H1 (cell line): ENCODE results near the gene MRS2. TPM values are rescaled to one million over a fixed set of nuclear protein-coding genes. Genes with fewer than 3 reads are reported as not detected.
"Not testable (repeated sequence)": the region's sequence is repeated elsewhere in the genome, so short reads cannot be mapped to it uniquely, and the experiment has no call there.

ENCODE experiments used
- CTCF ChIA-PET: fragments of 300-600 bp; sonication (Branson Sonifier 250); formaldehyde crosslinking; loops from one replicate; lab custom pipeline; 2021; ENCODE audit not compliant: partially characterized antibody; lab: Charles Lee
- POLR2A ChIA-PET: fragments of 300-600 bp; sonication (Branson Sonifier 250); formaldehyde crosslinking; loops from one replicate; lab custom pipeline; 2021; ENCODE audit warnings: inconsistent platforms; ENCODE audit not compliant: partially characterized antibody; lab: Charles Lee
- DNase-seq, 2 experiments: peaks; one replicate each; pipeline versions ENCODE4 v3.0.0 to v3.0.0-alpha.2; 2010 to 2022; ENCODE audit warnings: low spot score in 2 of 2, low read depth in 1 of 2, mixed read lengths in 1 of 2
- FAIRE-seq: peaks from 2 replicates; lab custom pipeline; 2011; peaks lifted over from hg19 to GRCh38; lab: Jason Lieb, UNC
- H2AFZ ChIP-seq: 2 replicates; pipeline ENCODE4 v1.8.1; 2012; ENCODE audit warnings: low read length, inconsistent platforms
- H2AK5ac ChIP-seq: 2 replicates; pipeline ENCODE4 v1.6.1; 2013; ENCODE audit warnings: low read depth, low read length
- H2BK120ac ChIP-seq: replicated peaks from 2 replicates; pipeline ENCODE3; 2013; ENCODE audit warnings: low read depth, low read length, inconsistent platforms
- H2BK12ac ChIP-seq: 2 replicates; pipeline ENCODE4 v1.6.1; 2013; ENCODE audit warnings: low read depth, low read length
- H2BK15ac ChIP-seq: 2 replicates; pipeline ENCODE4 v1.6.1; 2013; ENCODE audit warnings: low read length
- H2BK20ac ChIP-seq: 2 replicates; pipeline ENCODE4 v1.6.1; 2013; ENCODE audit warnings: low read length
- H2BK5ac ChIP-seq: 2 replicates; pipeline ENCODE4 v1.6.1; 2013; ENCODE audit warnings: low read depth, low read length
- H3K14ac ChIP-seq: 2 replicates; pipeline ENCODE4 v1.6.1; 2013; ENCODE audit warnings: inconsistent platforms; ENCODE audit not compliant: insufficient read length
- H3K18ac ChIP-seq: 2 replicates; pipeline ENCODE4 v1.6.1; 2013; ENCODE audit warnings: low read length; ENCODE audit errors: extremely low read depth
- H3K23ac ChIP-seq: 2 replicates; pipeline ENCODE4 v1.6.1; 2013; ENCODE audit warnings: inconsistent platforms; ENCODE audit not compliant: insufficient read length
- H3K23me2 ChIP-seq: 2 replicates; pipeline ENCODE4 v1.6.1; 2013; ENCODE audit warnings: low read depth, low read length
- H3K27ac ChIP-seq: 2 replicates; pipeline ENCODE4 v1.6.1; 2011; ENCODE audit warnings: low read depth, low read length, inconsistent platforms
- H3K27me3 ChIP-seq, 4 experiments: replicated peaks in 1 of 4; 1 replicate in 1 of 4; 2 replicates in 3 of 4; pipeline versions ENCODE4 v1.6.1 to v1.8.1; 2011 to 2013; ENCODE audit warnings: low read length in 3 of 4, mild to moderate bottlenecking in 3 of 4, inconsistent platforms in 2 of 4, mixed read lengths in 2 of 4, moderate library complexity in 1 of 4; ENCODE audit not compliant: control insufficient read depth in 3 of 4, insufficient read depth in 3 of 4; ENCODE audit errors: extremely low read depth in 1 of 4
- H3K36me3 ChIP-seq, 4 experiments: 2 replicates each; pipeline versions ENCODE4 v1.6.1 to v1.8.1; 2011 to 2013; ENCODE audit warnings: mild to moderate bottlenecking in 4 of 4, low read length in 3 of 4, moderate library complexity in 2 of 4, control low read depth in 1 of 4, inconsistent platforms in 1 of 4; ENCODE audit not compliant: insufficient read depth in 4 of 4, control insufficient read depth in 2 of 4
- H3K4ac ChIP-seq: replicated peaks from 2 replicates; pipeline ENCODE3; 2013; ENCODE audit warnings: low read length, low read depth, mixed read lengths, inconsistent platforms; ENCODE audit not compliant: insufficient read length
- H3K4me1 ChIP-seq, 4 experiments: replicated peaks in 1 of 4; 1 replicate in 1 of 4; 2 replicates in 3 of 4; pipeline versions ENCODE4 v1.6.1 to v1.8.1; 2011 to 2013; ENCODE audit warnings: low read length in 3 of 4, inconsistent platforms in 2 of 4, mixed read lengths in 1 of 4; ENCODE audit not compliant: insufficient read depth in 4 of 4, control insufficient read depth in 3 of 4
- H3K4me2 ChIP-seq, 2 experiments: 2 replicates each; pipeline versions ENCODE4 v1.6.1 to v1.8.1; 2011 to 2013; ENCODE audit warnings: low read depth in 2 of 2, low read length in 2 of 2, control low read depth in 1 of 2, inconsistent platforms in 1 of 2, mild to moderate bottlenecking in 1 of 2; ENCODE audit not compliant: insufficient read depth in 1 of 2
- H3K4me3 ChIP-seq, 4 experiments: fragments of 200-600, 300-600 bp in 1 of 4; sonication (generic), shearing (Covaris generic), sonication (Bioruptor Twin) in 1 of 4; 2 replicates each; pipeline versions ENCODE4 v1.5.1 to v1.8.1; 2011 to 2016; ENCODE audit warnings: low read length in 4 of 4, low read depth in 3 of 4, control low read depth in 2 of 4, inconsistent platforms in 2 of 4, mild to moderate bottlenecking in 2 of 4, mixed read lengths in 1 of 4, moderate library complexity in 1 of 4; ENCODE audit not compliant: insufficient read depth in 2 of 4; ENCODE audit errors: extremely low read depth in 1 of 4
- H3K56ac ChIP-seq: replicated peaks from 2 replicates; pipeline ENCODE3; 2013; ENCODE audit warnings: low read depth, mild to moderate bottlenecking, mixed read lengths, low read length, inconsistent platforms; ENCODE audit not compliant: insufficient read length
- H3K79me1 ChIP-seq: 2 replicates; pipeline ENCODE4 v1.6.1; 2013; ENCODE audit warnings: low read depth, low read length, control low read depth
- H3K79me2 ChIP-seq, 2 experiments: 2 replicates each; pipeline versions ENCODE4 v1.6.1 to v1.8.1; 2012 to 2013; ENCODE audit warnings: low read length in 2 of 2, mild to moderate bottlenecking in 2 of 2, inconsistent platforms in 1 of 2; ENCODE audit not compliant: insufficient read depth in 2 of 2, control insufficient read depth in 1 of 2
- H3K9ac ChIP-seq, 4 experiments: replicated peaks in 1 of 4; 1 replicate in 1 of 4; 2 replicates in 3 of 4; pipeline versions ENCODE4 v1.6.1 to v1.8.1; 2011 to 2013; ENCODE audit warnings: low read depth in 3 of 4, low read length in 3 of 4, control low read depth in 2 of 4, mild to moderate bottlenecking in 2 of 4, moderate library complexity in 2 of 4, inconsistent platforms in 1 of 4; ENCODE audit errors: extremely low read depth in 1 of 4
- H3K9me3 ChIP-seq, 2 experiments: 2 replicates each; pipeline versions ENCODE4 v1.6.1 to v1.8.1; 2012 to 2013; ENCODE audit warnings: mild to moderate bottlenecking in 2 of 2, moderate library complexity in 2 of 2, control low read depth in 1 of 2, inconsistent platforms in 1 of 2, low read depth in 1 of 2, low read length in 1 of 2, mixed read lengths in 1 of 2; ENCODE audit not compliant: insufficient read depth in 2 of 2
- H4K20me1 ChIP-seq, 2 experiments: replicated peaks in 1 of 2; 2 replicates each; pipeline versions ENCODE3 to v1.8.1; 2011 to 2013; ENCODE audit warnings: inconsistent platforms in 2 of 2, low read length in 2 of 2, mild to moderate bottlenecking in 1 of 2; ENCODE audit not compliant: insufficient read depth in 2 of 2, control insufficient read depth in 1 of 2
- H4K5ac ChIP-seq: 2 replicates; pipeline ENCODE4 v1.6.1; 2013; ENCODE audit warnings: low read length, low read depth, mixed read lengths, inconsistent platforms; ENCODE audit not compliant: insufficient read length
- H4K8ac ChIP-seq: 2 replicates; pipeline ENCODE4 v1.8.0; 2013; ENCODE audit warnings: mild to moderate bottlenecking, moderate library complexity, low read length, inconsistent platforms; ENCODE audit not compliant: insufficient read depth; ENCODE audit errors: extremely low read depth
- H4K91ac ChIP-seq: replicated peaks from 2 replicates; pipeline ENCODE3; 2013; ENCODE audit warnings: low read length, mixed read lengths, inconsistent platforms; ENCODE audit not compliant: insufficient read length
- WGBS, 2 experiments: shearing (Covaris generic) in 1 of 2; methylation state at CpG; one replicate each; pipeline versions ENCODE4 v1.1.6 to v1.1.7; 2013 to 2015; ENCODE audit warnings: low lambda C conversion rate in 2 of 2, mixed read lengths in 2 of 2, inconsistent platforms in 1 of 2, low coverage in 1 of 2, missing lambda C conversion rate in 1 of 2; ENCODE audit not compliant: insufficient replicate concordance in 2 of 2, insufficient coverage in 1 of 2, insufficient read length in 1 of 2; ENCODE audit errors: extremely low coverage in 1 of 2, missing lambda C conversion rate in 1 of 2; 5-methylcytosine and 5-hydroxymethylcytosine counted together
- polyA plus RNA-seq, 7 experiments: library from polyadenylated mRNA; depleted of rRNA in 3 of 7; stranded (reverse) in 5 of 7; unstranded in 2 of 7; fragments of >200 nt in 5 of 7; fragments of 200-250 nt in 2 of 7; gene quantifications; 1 replicate in 5 of 7; 2 replicates in 1 of 7; 4 replicates in 1 of 7; pipeline versions ENCODE4 v1.2.1 to v1.2.3, GENCODE V29; 2011 to 2013; ENCODE audit warnings: missing spikeins in 2 of 7, mixed read lengths in 2 of 7
- total RNA-seq: library from RNA; stranded (reverse); fragmentation: NEBNext Ultra II Directional; extraction: Animal tissue kit (Norgen Biotek cat#: 25700); gene quantifications from 2 replicates; pipeline ENCODE4 v1.2.1, GENCODE V29; 2021

The MRS2 gene
- total and polyA plus RNA-seq, 2 of the 8 experiments (the other 6 are each of a cell fraction or from before 2014, with no cell fraction given), result 51.2 to 67.5 TPM

DNA sequence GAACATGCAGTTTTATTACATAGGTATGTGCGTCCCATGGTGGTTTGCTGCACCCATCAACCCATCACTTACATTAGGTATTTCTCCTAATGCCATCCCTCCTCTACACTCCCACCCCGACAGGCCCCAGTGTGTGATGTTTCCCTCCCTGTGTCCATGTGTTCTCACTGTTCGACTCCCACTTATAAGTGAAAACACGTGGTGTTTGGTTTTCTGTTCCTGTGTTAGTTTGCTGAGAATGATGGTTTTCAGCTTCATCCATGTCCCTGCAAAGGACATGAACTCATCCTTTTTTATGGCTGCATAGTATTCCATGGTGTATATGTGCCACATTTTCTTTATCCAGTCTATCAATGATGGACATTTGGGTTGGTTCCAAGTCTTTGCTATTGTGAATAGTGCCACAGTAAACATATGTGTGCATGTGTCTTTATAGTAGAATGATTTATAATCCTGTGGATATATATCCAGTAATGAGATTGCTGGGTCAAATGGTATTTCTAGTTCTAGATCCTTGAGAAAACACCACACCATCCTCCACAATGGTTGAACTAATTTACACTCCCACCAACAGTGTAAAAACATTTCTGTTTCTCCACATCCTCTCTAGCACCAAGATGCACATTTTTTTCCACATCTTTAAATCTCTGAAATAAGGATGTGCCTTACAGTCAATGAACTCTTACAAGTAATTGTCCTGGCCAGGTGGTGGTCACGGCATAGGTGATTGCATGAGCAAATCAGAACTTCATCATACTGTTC lies 18.2 kb upstream of the MRS2 start:
- H3K9ac ChIP-seq, H3K79me1 ChIP-seq, H2AK5ac ChIP-seq, H3K4ac ChIP-seq, H3K79me2 ChIP-seq, H4K20me1 ChIP-seq, DNase-seq, H4K91ac ChIP-seq, H3K27me3 ChIP-seq, FAIRE-seq, H3K18ac ChIP-seq, H4K8ac ChIP-seq, H3K23ac ChIP-seq, H4K5ac ChIP-seq, CTCF ChIA-PET, POLR2A ChIA-PET, H3K4me3 ChIP-seq, H2BK12ac ChIP-seq, H3K36me3 ChIP-seq, H2BK5ac ChIP-seq, H2AFZ ChIP-seq, H3K9me3 ChIP-seq, H2BK20ac ChIP-seq, H2BK120ac ChIP-seq, H3K23me2 ChIP-seq, H3K14ac ChIP-seq, H3K27ac ChIP-seq, H3K56ac ChIP-seq, H3K4me1 ChIP-seq, H3K4me2 ChIP-seq: not testable (repeated sequence)
- WGBS, 2 experiments, result 89% methylated on average over 5 of the region's 5 CpGs; no CpG with 5 or more reads in 1 of the 2 experiments
- 0 out of 2 replicates have a peak overlapping the region, but pooled peaks have one; percentile 13 for H2BK15ac ChIP-seq
